Duodenal mucosa (tissue), 2 donors: ENCODE results near the gene STAG1.
"Not testable (repeated sequence)": the region's sequence is repeated elsewhere in the genome, so short reads cannot be mapped to it uniquely, and the experiment has no call there.

Source experiments
- H3K27ac ChIP-seq: one replicate; pipeline ENCODE4 v1.7.0; 2013; ENCODE audit warnings: low read depth, low read length
- H3K27me3 ChIP-seq, 2 donors: one replicate each; pipeline ENCODE4 v1.7.0; 2013; ENCODE audit warnings: low read length in 2 of 2, control low read depth in 1 of 2; ENCODE audit not compliant: insufficient read depth in 2 of 2, control insufficient read depth in 1 of 2
- H3K36me3 ChIP-seq, 2 donors: one replicate each; pipeline ENCODE4 v1.7.0; 2013; ENCODE audit warnings: low read length in 2 of 2, control low read depth in 1 of 2; ENCODE audit not compliant: insufficient read depth in 2 of 2, control insufficient read depth in 1 of 2
- H3K4me1 ChIP-seq, 2 donors: one replicate each; pipeline ENCODE4 v1.7.0; 2013; ENCODE audit warnings: low read length in 2 of 2, control low read depth in 1 of 2; ENCODE audit not compliant: insufficient read depth in 2 of 2, control insufficient read depth in 1 of 2
- H3K4me3 ChIP-seq, 2 donors: one replicate each; pipeline ENCODE4 v1.7.0; 2013; ENCODE audit warnings: low read length in 2 of 2, low read depth in 1 of 2
- H3K9ac ChIP-seq, 2 donors: one replicate each; pipeline ENCODE4 v1.7.0; 2013; ENCODE audit warnings: low read length in 2 of 2, low read depth in 1 of 2
- H3K9me3 ChIP-seq, 2 donors: one replicate each; pipeline ENCODE4 v1.7.0; 2013; ENCODE audit warnings: low read length in 2 of 2, control low read depth in 1 of 2; ENCODE audit not compliant: control insufficient read depth in 1 of 2

Gene STAG1

GRCh38 chr3:136678981-136679380 is 73.2 kb downstream of the STAG1 start:
- H3K9ac ChIP-seq = no peak overlapping the region
- H3K4me1 ChIP-seq = peaks cover 5 to 6% of the 10 kb centered on the region in 2 donors
- no peak overlapping the region for H3K27ac ChIP-seq
- no peaks in the 10 kb centered on the region for H3K27me3 ChIP-seq
- H3K4me3 ChIP-seq = no peak overlapping the region
- no peaks in the 10 kb centered on the region for H3K9me3 ChIP-seq
- no peaks in the 10 kb centered on the region for H3K36me3 ChIP-seq

- H3K9me3 ChIP-seq = no peaks in the 10 kb centered on the region
- peaks cover 5 to 6% of the 10 kb centered on the region in 2 donors for H3K4me1 ChIP-seq
- peaks cover 3 to 4% of the 10 kb centered on the region in 2 donors for H3K36me3 ChIP-seq
- no peaks in the 10 kb centered on the region for H3K27me3 ChIP-seq
- H3K4me3 ChIP-seq = no peak overlapping the region
- no peak overlapping the region for H3K27ac ChIP-seq
- H3K9ac ChIP-seq = no peak overlapping the region
Observed at GRCh38 chr3:136676009-136676408, 76.2 kb downstream of the STAG1 start.

GRCh38 chr3:136675150-136675858 is 76.9 kb downstream of the STAG1 start:
- no peaks in the 10 kb centered on the region for H3K9me3 ChIP-seq
- H3K4me3 ChIP-seq = no peak overlapping the region

GRCh38 chr3:136672457-136672856 is 79.7 kb downstream of the STAG1 start:
- no peak overlapping the region for H3K27ac ChIP-seq
- H3K9me3 ChIP-seq = no peaks in the 10 kb centered on the region
- no peaks in the 10 kb centered on the region for H3K27me3 ChIP-seq
- H3K9ac ChIP-seq = no peak overlapping the region
- H3K36me3 ChIP-seq = peaks cover 4 to 7% of the 10 kb centered on the region in 2 donors
- H3K4me3 ChIP-seq = no peak overlapping the region
- H3K4me1 ChIP-seq = peaks cover 5 to 6% of the 10 kb centered on the region in 2 donors

More at GRCh38 chr3:136675150-136675858, 76.9 kb downstream of the STAG1 start:
- Histone ChIP-seq H3K36me3 (peaks cover 3 to 4% of the 10 kb centered on the region in 2 donors), H3K27ac (no peak overlapping the region), H3K4me1 (peaks cover 5 to 6% of the 10 kb centered on the region in 2 donors), H3K27me3 (no peaks in the 10 kb centered on the region), H3K9ac (no peak overlapping the region)

GRCh38 chr3:136671921-136672320 is 80.3 kb downstream of the STAG1 start:
- peaks cover 5 to 6% of the 10 kb centered on the region in 2 donors for H3K4me1 ChIP-seq
- H3K4me3 ChIP-seq = no peak overlapping the region
- no peaks in the 10 kb centered on the region for H3K9me3 ChIP-seq
- no peak overlapping the region for H3K9ac ChIP-seq
- H3K36me3 ChIP-seq = peaks cover 4 to 7% of the 10 kb centered on the region in 2 donors
- no peak overlapping the region for H3K27ac ChIP-seq
- H3K27me3 ChIP-seq = no peaks in the 10 kb centered on the region

GRCh38 chr3:136670166-136670565 is 82.0 kb downstream of the STAG1 start:
- H3K9ac ChIP-seq = no peak overlapping the region
- no peak overlapping the region for H3K27ac ChIP-seq
- H3K4me1 ChIP-seq = peaks cover 4 to 5% of the 10 kb centered on the region in 2 donors
- no peak overlapping the region for H3K4me3 ChIP-seq
- no peaks in the 10 kb centered on the region for H3K9me3 ChIP-seq
- H3K36me3 ChIP-seq = peaks cover 4 to 7% of the 10 kb centered on the region in 2 donors
- no peaks in the 10 kb centered on the region for H3K27me3 ChIP-seq

- Histone ChIP-seq H3K9ac (no peak overlapping the region), H3K27me3 (no peaks in the 10 kb centered on the region), H3K36me3 (peaks cover 4 to 7% of the 10 kb centered on the region in 2 donors), H3K9me3 (no peaks in the 10 kb centered on the region), H3K27ac (no peak overlapping the region), H3K4me3 (no peak overlapping the region), H3K4me1 (no peaks in the 10 kb centered on the region)
Observed at GRCh38 chr3:136667081-136667480, 85.1 kb downstream of the STAG1 start.

- not testable (repeated sequence) for H3K36me3 ChIP-seq, H3K27me3 ChIP-seq, H3K4me3 ChIP-seq, H3K4me1 ChIP-seq, H3K27ac ChIP-seq, H3K9me3 ChIP-seq, H3K9ac ChIP-seq
Observed at GRCh38 chr3:136666301-136666700, 85.9 kb downstream of the STAG1 start.

- Histone ChIP-seq H3K9me3 (no peaks in the 10 kb centered on the region), H3K36me3 (peaks cover 0 to 5% of the 10 kb centered on the region in 2 donors), H3K4me3 (no peak overlapping the region), H3K9ac (no peak overlapping the region), H3K27ac (no peak overlapping the region), H3K4me1 (no peaks in the 10 kb centered on the region), H3K27me3 (no peaks in the 10 kb centered on the region)
Observed at GRCh38 chr3:136664771-136665170, 87.4 kb downstream of the STAG1 start.

- Histone ChIP-seq H3K36me3 (no peaks in the 10 kb centered on the region), H3K27me3 (no peaks in the 10 kb centered on the region), H3K9ac (no peak overlapping the region), H3K4me1 (no peaks in the 10 kb centered on the region), H3K27ac (no peak overlapping the region), H3K9me3 (no peaks in the 10 kb centered on the region), H3K4me3 (no peak overlapping the region)
Observed at GRCh38 chr3:136661282-136661681, 90.9 kb downstream of the STAG1 start.
